ENCODE results near the gene CCSER1. TPM values are rescaled to one million over a fixed set of nuclear protein-coding genes. Genes with fewer than 3 reads are reported as not detected.
"Not testable (repeated sequence)": the region's sequence is repeated elsewhere in the genome, so short reads cannot be mapped to it uniquely, and the experiment has no call there.

The CCSER1 gene
- total RNA-seq, 1 experiment from 2014 or later, result 0.63 TPM

DNA sequence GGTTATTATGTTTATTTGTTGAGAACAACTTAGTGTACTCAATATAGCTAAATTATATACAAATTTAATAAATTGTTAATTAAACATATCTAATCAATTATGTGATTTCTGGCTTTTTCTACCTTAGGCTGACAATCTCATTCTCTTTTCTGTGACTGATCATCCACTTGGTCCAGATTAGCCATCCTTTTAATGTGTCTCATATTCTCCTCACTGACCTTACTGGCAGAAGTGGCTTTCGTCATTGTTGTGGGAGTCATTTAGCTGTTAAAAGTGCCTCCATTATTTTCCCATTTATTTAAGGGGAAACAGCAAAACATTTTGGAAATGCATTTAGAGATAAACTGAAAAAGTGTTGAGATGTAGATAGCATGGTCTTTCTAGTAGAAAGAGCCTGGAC, 172.2 kb downstream of the CCSER1 start:
- Mint-ChIP-seq H3K36me3 (ENCODE audit: insufficient read depth, unreplicated experiment) (no peaks in the 10 kb centered on the region), H3K9me3 (ENCODE audit: unreplicated experiment) (peaks cover 20% of the 10 kb centered on the region), H3K27me3 (ENCODE audit: insufficient read depth, unreplicated experiment) (no peaks in the 10 kb centered on the region), H3K27ac (ENCODE audit: low read depth, unreplicated experiment) (no peak overlapping the region), H3K4me3 (ENCODE audit: unreplicated experiment) (no peak overlapping the region), H3K4me1 (ENCODE audit: insufficient read depth, unreplicated experiment) (no peaks in the 10 kb centered on the region)
- no peak for DNase-seq (ENCODE audit: unreplicated experiment)
- CTCF ChIA-PET, result no interaction called here
- intact Hi-C loops (cut with micrococcal nuclease), result no loop called here
- POLR2A ChIA-PET, result no interaction called here
- TF ChIP-seq, protein P1, sequence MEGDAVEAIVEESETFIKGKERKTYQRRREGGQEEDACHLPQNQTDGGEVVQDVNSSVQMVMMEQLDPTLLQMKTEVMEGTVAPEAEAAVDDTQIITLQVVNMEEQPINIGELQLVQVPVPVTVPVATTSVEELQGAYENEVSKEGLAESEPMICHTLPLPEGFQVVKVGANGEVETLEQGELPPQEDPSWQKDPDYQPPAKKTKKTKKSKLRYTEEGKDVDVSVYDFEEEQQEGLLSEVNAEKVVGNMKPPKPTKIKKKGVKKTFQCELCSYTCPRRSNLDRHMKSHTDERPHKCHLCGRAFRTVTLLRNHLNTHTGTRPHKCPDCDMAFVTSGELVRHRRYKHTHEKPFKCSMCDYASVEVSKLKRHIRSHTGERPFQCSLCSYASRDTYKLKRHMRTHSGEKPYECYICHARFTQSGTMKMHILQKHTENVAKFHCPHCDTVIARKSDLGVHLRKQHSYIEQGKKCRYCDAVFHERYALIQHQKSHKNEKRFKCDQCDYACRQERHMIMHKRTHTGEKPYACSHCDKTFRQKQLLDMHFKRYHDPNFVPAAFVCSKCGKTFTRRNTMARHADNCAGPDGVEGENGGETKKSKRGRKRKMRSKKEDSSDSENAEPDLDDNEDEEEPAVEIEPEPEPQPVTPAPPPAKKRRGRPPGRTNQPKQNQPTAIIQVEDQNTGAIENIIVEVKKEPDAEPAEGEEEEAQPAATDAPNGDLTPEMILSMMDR (IDR thresholded peaks at IDR 0.05; ENCODE audit: unreplicated experiment), result no peak
- no TSS peak for BruUV-seq (replicated peaks)

DNA sequence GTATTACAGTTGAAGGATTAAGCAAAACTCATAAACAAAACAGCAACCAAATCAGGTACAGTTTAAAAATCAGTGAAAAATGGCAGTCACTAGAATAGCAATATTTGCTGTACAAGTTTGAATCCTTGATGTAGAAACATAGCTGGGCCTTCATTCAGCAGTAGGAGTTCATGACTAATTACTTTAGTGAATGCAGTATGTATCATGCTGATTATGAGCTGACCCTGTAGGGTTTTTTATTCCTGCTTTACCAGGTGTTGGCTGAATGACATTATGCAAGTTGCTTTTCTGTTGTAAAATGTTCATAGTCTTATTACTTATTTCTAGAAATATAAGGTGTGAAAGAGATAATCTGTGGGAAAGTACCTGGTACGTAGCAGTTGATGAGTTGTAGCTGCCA, 179.6 kb downstream of the CCSER1 start:
- TF ChIP-seq, protein P1 (IDR thresholded peaks at IDR 0.05; ENCODE audit: unreplicated experiment), result no peak
- BruUV-seq (replicated peaks), result no TSS peak
- H3K36me3 Mint-ChIP-seq (ENCODE audit: insufficient read depth, unreplicated experiment), result no peaks in the 10 kb centered on the region
- ChIA-PET CTCF (no interaction called here), POLR2A (no interaction called here)
- intact Hi-C loops (cut with micrococcal nuclease), result no loop called here
- H3K4me3 Mint-ChIP-seq (ENCODE audit: unreplicated experiment), result no peak overlapping the region
- H3K4me1 Mint-ChIP-seq (ENCODE audit: insufficient read depth, unreplicated experiment), result no peaks in the 10 kb centered on the region
- H3K9me3 Mint-ChIP-seq (ENCODE audit: unreplicated experiment), result peaks cover 12% of the 10 kb centered on the region
- H3K27ac Mint-ChIP-seq (ENCODE audit: low read depth, unreplicated experiment), result no peak overlapping the region
- no peak for DNase-seq (ENCODE audit: unreplicated experiment)
- no peaks in the 10 kb centered on the region for H3K27me3 Mint-ChIP-seq (ENCODE audit: insufficient read depth, unreplicated experiment)

DNA sequence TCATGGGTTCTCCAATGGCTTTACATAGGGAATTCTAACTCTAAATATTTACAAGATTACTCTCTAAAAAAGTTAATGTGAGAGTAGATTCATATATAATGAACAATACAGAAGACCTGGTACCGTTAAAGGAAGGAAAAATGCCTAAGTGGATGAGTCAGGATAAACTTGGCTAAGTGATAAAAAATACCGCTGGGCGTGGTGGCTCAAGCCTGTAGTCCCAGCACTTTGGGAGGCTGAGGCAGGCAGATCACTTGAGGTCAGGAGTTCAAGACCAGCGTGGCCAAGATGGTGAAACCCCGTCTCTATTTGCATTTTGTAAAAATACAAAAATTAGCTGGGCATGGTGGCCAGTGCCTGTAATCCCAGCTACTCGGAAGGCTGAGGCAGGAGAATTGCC, 189.9 kb downstream of the CCSER1 start:
- intact Hi-C loops (cut with micrococcal nuclease), result loop anchor here (5.0 kb wide), 2 partner anchors 635 to 655 kb away; no protein-coding TSS in a partner anchor
- Mint-ChIP-seq H3K27ac (ENCODE audit: low read depth, unreplicated experiment) (peak overlapping the region; percentile 81), H3K4me3 (ENCODE audit: unreplicated experiment) (peak overlapping the region; percentile 36)
- CTCF ChIA-PET; BruUV-seq (replicated peaks); H3K4me1 Mint-ChIP-seq (ENCODE audit: insufficient read depth, unreplicated experiment); H3K36me3 Mint-ChIP-seq (ENCODE audit: insufficient read depth, unreplicated experiment); H3K9me3 Mint-ChIP-seq (ENCODE audit: unreplicated experiment); H3K27me3 Mint-ChIP-seq (ENCODE audit: insufficient read depth, unreplicated experiment): not testable (repeated sequence)
- peak; percentile 40 for DNase-seq (ENCODE audit: unreplicated experiment)
- POLR2A ChIA-PET, result interaction anchor here (1.0 kb wide), 1 partner anchor 9 kb away, joined by 3 read pairs; no protein-coding TSS in a partner anchor

DNA sequence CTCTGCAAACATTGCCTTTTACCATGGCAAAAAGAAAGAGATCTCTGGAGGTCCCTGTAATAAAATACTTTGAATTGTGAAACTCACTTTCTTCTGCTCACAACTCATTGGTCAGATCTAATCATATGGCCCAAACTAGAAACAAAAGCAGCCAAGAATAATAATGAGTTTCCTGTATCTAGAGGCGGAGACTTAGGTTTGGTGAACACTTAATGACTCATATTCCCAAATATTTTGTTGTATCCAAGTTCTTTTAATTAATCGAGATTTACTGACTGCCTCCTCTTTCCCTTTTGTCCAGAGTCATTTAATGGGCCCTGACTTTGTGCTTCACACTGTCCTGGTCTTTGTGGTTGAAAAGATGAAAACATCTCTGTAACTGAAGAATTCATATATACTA, 190.6 kb downstream of the CCSER1 start:
- H3K4me3 Mint-ChIP-seq (ENCODE audit: unreplicated experiment), result peak overlapping the region; percentile 36

More for the DNA sequence above, 190.6 kb downstream of the CCSER1 start:
- no TSS peak for BruUV-seq (replicated peaks)
- Mint-ChIP-seq H3K27ac (ENCODE audit: low read depth, unreplicated experiment) (peak overlapping the region; percentile 81), H3K36me3 (ENCODE audit: insufficient read depth, unreplicated experiment) (no peaks in the 10 kb centered on the region), H3K9me3 (ENCODE audit: unreplicated experiment) (peaks cover 11% of the 10 kb centered on the region), H3K4me1 (ENCODE audit: insufficient read depth, unreplicated experiment) (peaks cover 7% of the 10 kb centered on the region), H3K27me3 (ENCODE audit: insufficient read depth, unreplicated experiment) (no peaks in the 10 kb centered on the region)
- intact Hi-C loops (cut with micrococcal nuclease), result loop anchor here (5.0 kb wide), 2 partner anchors 635 to 655 kb away; no protein-coding TSS in a partner anchor
- ChIA-PET POLR2A (interaction anchor here (1.0 kb wide), 1 partner anchor 10 kb away, joined by 3 read pairs; no protein-coding TSS in a partner anchor), CTCF (interaction anchor here (0.7 kb wide), 1 partner anchor 1051 kb away, joined by 3 read pairs; no protein-coding TSS in a partner anchor)
- DNase-seq (ENCODE audit: unreplicated experiment), result peak; percentile 84
- TF ChIP-seq, protein P1 (IDR thresholded peaks at IDR 0.05; ENCODE audit: unreplicated experiment), result no peak

All from MCF 10A (cell line).